Muscle of arm (tissue), 14 donors: ENCODE results near the gene RFX5. TPM values are rescaled to one million over a fixed set of nuclear protein-coding genes. Genes with fewer than 3 reads are reported as not detected.
"Not testable (repeated sequence)": the region's sequence is repeated elsewhere in the genome, so short reads cannot be mapped to it uniquely, and the experiment has no call there.

Source experiments
- DNase-seq: peaks from one replicate; pipeline ENCODE4 v3.0.0-alpha.2; 2013
- long read RNA-seq, 11 donors: transcript quantifications; one replicate each; lab custom pipeline, GENCODE V29; 2026
- polyA plus RNA-seq, 12 donors: library from polyadenylated mRNA; unstranded; fragments of 120-200 nt; gene quantifications; one replicate each; pipeline ENCODE4 v1.2.1, GENCODE V29; 2013; ENCODE audit not compliant: insufficient read length in 12 of 12

Gene RFX5
- polyA plus RNA-seq, result 10 to 100 TPM in 11 of 12 donors, not detected in 1; 19.0 to 33.3 (median 23.9) TPM
- long read RNA-seq, donor 1, partial matches to known transcripts, result 0 of 3 reads
- long read RNA-seq, donor 1, other reads (novel, unspliced or antisense), result 0 of 3 reads
- long read RNA-seq, donor 2, partial matches to known transcripts, result 0 of 4 reads
- long read RNA-seq, donor 2, other reads (novel, unspliced or antisense), result 0 of 4 reads
- long read RNA-seq, donor 3, partial matches to known transcripts, result 0 of 3 reads
- long read RNA-seq, donor 3, other reads (novel, unspliced or antisense), result 0 of 3 reads
- long read RNA-seq, donor 4, partial matches to known transcripts, result 0 of 2 reads
- long read RNA-seq, donor 4, other reads (novel, unspliced or antisense), result 0 of 2 reads
- long read RNA-seq, donor 5, partial matches to known transcripts, result 8 of 11 reads
- long read RNA-seq, donor 5, other reads (novel, unspliced or antisense), result 0 of 11 reads
- long read RNA-seq, donor 6, result 0 reads
- long read RNA-seq, donor 7, partial matches to known transcripts, result 0 of 2 reads
- long read RNA-seq, donor 7, other reads (novel, unspliced or antisense), result 0 of 2 reads
- long read RNA-seq, donor 8, partial matches to known transcripts, result 0 of 3 reads
- long read RNA-seq, donor 8, other reads (novel, unspliced or antisense), result 0 of 3 reads
- long read RNA-seq, donor 9, partial matches to known transcripts, result 0 of 2 reads
- long read RNA-seq, donor 9, other reads (novel, unspliced or antisense), result 0 of 2 reads
- long read RNA-seq, donor 10, partial matches to known transcripts, result 5 of 5 reads
- long read RNA-seq, donor 10, other reads (novel, unspliced or antisense), result 0 of 5 reads
- long read RNA-seq, donor 11, partial matches to known transcripts, result 0 of 2 reads
- long read RNA-seq, donor 11, other reads (novel, unspliced or antisense), result 0 of 2 reads

DNA sequence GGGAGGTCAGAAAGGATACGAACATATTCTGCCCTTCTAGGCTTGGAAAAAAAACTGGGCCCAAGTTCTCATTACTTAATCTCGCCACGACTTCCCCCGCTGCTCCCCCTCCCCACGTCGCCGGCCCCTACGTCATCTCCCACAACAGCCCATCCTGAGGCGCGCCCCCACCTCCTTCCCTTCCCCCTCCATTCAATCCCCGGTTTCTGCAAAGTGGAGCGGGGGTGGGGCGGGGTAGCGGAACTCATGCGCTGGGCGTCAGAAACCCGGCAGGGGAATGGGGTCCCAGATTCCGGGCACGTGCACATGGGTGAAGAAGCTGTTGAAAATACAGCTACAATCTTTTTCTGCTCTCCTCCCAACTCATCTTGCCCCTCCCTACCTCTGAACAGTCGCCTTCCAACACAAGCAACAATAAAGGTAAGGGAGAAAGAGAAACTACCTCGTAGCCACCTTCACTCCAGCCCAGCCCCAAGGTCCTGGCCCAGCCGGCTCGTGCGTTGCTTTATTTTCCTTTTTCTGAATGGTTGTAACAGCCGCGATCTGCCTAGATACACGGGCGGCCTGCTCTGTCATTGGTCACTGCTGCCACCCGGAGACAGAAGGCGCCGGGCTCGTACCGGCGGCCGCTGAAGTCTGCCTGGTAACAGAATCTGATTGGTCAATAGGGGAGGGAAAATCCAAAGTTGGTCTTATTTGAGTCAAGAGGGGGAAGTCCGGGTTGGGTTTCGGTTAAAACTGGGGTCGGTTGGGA is at the start of gene RFX5:
Gene RFX5, minus strand, starts transcription at position 484 of the 754 bp plus-strand sequence. CDS start 932 bp downstream, outside the sequence.
- DNase-seq, result peak; percentile 96

DNA sequence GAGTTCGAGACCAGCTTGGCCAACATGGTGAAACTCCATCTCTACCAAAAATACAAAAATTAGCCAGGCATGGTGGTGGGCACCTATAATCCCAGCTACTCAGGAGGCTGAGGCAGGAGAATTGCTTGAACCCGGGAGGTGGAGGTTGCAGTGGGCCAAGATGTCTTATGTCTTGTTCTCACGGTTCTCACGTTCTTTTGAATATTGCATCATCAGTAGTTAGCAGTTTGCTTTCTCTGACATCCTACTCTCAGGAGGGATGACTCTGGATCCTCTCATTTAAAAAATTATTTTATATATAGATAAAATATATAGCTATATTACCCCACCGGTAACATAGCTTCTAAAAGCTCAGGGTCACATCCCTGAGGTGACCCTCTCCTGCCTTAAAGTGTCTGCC is 49.2 kb upstream of the RFX5 start:
- DNase-seq, result not testable (repeated sequence)

DNA sequence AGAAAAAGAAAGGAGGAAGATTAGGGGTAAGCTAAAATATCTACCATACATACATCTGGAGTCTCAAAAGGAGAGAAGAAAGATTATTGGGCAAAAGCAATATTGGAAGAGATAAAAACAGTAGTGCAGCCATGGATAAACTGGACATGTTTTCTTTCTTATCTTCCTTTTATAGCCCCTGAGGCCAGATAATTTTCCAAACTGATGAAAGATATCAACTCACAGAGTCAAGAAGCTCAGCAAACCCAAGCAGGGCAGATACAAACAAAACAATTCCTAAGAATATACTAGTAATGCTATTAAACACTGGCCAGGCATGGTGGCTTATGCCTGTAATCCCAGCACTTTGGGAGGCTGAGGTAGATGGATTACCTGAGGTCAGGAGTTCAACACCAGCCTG is 46.5 kb upstream of the RFX5 start:
- no peak for DNase-seq

DNA sequence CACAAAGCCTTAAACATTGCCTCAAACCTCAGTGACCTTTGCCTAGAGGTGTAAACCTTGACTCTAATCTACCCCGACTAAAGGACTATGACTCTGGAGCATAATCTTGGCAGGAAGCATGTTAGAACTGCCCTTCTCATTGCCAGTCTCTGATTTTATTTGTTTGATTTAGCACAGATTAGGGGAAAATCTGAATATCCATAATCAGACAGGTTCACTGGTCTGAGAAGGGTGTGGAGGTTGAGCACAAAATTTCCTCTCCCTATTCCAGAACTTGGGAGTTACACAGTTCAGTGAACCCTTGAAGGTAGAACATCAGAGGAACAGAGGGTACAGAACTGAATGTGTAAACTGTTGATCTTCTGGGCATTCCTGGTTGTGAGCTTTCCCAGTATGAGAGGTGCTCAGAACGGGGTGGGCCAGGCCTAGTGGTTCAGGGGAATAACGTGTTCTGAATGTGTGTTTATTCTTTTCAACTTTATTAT is 44.1 kb upstream of the RFX5 start:
- no peak for DNase-seq

DNA sequence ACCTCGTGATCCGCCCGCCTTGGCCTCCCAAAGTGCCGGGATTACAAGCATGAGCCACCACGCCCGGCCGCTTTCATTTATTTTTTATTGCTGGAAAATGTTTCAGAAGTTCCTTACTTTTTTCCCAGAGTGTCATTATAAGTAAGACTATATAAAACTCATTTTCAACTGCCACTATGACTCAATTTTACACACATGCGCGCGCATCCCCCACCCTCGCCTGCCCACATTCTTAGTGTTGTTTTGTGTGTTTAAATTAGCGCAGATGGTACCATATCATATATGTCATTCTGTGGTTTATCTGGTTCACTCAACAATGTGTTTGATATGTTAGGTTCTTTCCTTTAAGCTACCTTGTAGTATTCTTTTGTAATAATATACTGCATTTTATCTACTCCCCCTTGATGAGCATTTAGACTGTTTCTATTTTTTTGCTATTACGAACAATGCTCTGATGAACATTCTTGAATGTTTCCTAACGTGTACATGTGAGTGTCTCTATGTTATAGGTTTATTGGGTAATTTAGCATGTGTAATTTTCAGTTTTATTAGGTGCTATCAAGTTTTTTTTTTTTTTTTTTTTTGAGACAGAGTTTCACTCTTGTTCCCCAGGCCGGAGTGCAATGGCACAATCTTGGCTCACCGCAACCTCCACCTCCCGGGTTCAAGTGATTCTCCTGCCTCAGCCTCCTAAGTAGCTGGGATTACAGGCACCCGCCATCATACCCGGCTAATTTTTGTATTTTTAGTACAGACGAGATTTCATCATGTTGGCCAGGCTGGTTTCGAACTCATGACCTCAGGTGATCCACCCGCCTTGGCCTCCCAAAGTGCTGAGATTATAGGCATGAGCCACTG is 43.4 kb upstream of the RFX5 start:
- DNase-seq, result not testable (repeated sequence)

DNA sequence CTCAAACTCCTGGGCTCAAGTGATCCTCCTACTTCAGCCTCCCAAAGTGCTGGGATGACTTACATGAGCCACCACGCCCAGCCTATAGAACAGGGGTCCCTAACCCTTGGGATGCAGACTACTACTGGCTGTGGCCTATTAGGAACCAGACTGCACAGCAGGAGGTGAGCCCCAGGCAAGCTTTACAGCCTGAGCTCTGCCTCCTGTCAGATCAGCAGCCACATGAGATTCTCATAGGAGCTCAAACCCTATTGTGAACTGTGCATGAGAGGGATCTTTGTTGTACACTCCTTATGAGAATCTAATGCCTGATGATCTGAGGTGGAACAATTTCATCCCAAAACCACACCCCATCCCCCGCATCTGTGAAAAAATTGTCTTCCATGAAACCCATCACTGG is 39.0 kb upstream of the RFX5 start:
- DNase-seq, result no peak

DNA sequence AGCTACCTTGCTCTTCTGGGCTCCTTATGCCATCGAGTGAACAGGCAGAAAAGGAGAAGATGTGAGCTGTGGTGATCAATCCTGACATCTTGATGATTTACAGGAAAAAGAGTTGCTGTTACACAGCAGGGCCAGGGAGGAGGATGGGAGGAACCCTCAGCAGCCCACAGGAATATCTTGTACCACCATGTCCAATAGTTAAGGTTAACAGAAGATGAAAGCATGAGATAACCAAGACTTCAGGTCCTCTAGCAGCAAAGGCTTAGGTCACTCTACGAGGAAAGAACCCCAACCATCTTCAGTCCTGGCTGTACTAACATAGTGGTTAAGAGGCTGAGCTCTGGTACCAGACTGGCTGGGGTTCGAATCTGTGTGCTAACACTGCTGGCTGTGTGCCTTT is 37.5 kb upstream of the RFX5 start:
- no peak for DNase-seq

DNA sequence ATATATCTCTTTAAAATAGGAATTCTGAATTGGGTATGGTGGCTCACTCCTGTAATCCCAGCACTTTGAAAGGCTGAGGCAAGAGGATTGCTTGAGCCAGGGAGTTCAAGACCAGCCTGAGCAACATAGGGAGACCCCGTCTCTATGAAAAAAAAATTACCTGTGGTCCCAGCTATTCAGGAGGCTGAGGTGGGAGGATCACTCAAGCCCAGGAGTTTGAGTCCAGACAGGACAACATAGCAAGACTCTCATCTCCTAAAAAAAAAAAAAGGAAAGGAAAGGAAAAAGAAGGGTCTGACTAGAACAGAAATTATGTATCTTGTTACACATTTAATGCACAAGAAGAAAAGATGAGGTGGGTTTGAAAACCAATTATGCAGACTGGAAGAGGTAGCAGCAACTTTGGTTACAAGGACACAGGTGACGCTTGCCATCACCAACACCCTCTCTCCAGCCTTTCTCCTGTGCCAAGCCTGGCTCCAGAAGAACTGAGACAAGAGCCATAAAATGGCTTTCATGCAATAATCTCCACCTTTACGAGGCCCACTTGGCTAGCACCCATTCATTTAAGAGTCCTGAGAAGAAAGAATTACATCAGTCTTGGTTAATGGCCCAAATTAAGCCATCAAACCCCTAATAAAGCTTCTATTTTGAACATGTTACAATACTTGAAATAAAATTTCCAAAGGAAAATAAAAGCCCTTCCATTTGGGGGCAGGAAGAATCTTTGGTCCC is 30.3 kb upstream of the RFX5 start:
- no peak for DNase-seq

DNA sequence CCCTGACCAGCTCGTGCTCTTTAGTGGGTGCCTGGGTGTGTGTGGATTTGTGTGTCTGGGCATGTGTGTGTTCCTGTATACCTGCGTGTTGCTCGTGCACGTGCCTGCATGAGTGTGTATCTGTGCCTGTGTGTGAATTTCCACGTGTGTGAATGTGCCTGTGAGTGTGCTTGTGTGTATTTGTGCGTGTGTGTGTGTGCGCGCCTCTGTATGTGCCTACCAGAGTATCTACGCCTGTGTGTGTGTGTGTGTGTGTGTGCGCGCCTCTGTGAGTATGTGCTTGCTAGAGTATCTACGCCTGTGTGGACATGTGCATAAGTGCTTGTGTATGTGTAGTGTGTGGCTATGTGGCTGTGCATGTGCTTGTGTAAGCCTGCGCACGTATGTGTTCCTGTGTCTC is 26.1 kb upstream of the RFX5 start:
- no peak for DNase-seq

DNA sequence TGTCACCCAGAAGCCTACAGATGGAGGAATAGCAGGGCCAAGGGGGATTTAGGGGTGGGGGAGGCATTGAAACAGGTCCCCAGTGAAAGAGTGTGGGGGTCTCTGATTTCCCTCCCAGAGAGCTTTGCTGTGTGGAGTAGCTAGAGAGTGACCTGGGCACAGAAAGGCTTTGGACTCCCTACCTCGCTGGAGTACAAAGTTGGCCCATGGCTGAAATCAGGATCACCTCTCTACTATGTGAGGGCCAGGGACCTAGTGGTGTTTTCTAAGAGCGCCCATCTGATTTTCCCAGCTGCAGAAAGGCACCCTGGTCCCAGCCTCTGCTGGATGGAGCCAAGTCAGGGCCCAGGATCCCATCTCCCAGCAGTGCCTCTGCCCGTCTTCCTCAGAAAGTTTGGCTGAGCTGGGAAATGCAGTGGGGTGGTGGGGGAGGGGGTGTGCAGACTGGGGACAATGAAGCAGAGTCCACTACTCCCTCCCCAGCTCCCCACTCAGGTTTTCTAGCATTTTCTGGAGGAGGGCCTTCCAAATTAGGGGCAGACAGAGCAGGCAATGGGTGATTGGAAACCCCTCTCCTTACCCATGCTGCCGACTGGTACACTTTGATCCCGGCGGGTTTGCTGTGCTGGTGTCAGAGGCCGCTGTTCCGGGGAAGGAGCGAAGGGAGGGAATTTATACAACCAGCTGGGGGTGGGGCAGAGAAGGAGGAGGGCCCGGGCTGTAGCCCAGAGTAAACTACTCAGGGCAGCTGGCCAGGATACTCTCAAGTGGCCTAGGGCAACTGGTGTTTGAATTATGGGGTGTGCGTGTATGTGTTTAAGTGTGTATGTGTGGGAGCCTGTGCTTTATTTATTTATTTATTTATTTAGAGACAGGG is 25.2 kb upstream of the RFX5 start, which contains the start of gene SELENBP1:
Gene SELENBP1, minus strand, starts transcription at position 648 of the 877 bp plus-strand sequence. Its CDS starts 64 bp downstream, at position 584.
- DNase-seq, result peak; percentile 71

DNA sequence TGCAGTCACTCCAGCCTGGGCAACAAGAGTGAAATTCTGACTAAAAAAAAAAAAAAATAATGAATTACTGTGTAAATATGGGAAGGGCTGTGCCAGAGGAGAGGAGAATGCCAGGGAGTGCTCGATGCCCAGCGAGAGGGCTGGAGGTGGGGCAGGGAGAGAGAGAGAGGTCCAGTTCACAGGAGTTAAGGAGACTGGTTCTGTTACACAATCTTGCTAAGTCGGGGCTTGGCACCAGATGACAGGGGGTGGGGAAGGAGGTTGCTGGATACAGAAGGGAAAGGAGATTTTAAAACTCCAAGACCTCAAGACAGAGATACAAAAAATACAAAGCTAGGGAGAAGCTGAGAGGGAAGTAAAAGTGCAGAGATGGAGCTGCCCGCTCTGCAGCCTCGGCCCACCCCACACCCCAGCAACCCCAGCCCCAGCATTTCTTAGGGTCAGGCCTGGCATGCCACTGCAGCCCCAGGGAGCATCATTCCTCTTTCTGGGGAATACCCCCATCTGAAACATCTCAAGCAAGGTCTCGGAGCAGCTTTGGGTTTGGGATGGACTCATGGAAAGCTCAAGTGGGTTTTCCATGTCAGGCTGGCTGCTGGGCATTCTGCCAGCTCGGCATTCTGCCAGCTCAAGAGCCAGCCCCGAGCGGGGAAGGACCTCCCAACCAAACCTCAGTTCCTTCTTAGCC is 24.5 kb upstream of the RFX5 start:
- DNase-seq, result peak; percentile 48

DNA sequence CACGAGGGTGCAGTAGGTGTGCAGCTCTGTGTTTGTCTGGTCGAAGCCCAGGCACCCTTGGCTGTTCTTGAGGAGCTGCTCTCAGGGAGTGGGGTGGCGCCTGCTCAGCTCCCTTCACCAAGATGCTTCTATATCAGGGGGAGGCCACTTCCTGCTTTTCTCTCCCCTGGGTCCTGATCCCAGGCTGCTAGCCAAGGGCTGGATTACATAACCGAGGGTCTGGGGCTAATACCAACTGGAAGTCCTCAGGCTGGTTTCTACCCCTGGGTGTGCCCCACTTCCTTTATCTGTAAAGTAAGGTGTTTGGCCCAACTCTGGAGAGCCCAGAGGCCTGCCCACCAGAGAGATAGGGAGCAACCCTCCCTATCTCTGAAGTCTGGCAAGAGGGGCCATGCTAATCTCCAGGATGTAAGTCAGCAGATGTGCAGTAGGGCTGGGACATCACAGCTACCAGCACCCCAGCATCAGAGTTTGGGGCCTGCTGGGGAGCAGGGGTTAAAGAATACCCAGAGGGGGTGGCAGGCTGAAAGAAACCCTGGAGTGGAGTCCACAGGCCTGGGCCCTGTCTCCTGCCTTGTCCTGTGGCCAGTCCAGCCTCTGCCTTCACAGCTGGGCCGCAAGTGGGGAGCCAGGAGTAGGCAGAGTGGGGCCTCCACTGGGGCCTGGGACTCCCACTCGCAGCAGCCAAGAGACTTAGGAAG is 23.3 kb upstream of the RFX5 start:
- peak; percentile 27 for DNase-seq

DNA sequence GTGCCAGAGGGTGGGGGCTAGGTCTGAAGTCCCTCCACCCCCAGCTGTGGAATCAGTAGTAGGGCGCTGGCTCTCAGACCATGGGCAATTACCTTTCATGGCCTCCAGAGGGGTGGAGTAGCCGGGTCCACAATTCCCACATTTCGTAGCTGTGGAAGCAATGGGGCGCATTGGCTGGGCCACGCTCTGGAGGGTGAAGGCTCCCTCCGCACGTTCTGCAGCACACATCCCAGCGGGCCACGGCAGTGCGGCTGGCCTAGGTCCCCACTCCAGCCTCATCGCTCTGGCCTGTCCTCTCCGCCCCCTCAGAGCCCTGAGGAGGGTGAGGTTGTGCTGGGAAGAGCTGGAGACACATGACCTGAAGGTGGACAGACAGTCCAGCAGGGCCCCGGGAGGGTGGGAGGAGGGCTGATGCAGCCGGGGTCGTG is 22.6 kb upstream of the RFX5 start:
- no peak for DNase-seq

DNA sequence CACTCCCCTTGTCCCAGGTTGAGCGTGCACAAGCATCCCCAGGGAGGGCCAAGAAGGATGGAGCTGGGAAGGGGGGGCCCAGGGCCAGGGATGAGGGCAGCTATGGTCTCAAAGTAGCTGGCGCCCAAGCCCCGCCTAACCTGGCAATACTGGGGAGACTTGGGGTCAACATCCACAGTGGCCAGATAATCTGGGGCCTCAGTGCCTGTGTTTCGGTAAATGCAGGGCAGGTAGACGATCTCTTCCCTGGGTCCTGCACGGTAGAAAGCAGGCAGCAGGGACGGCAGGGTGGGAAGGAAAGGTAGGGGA is 22.2 kb upstream of the RFX5 start:
- no peak for DNase-seq

DNA sequence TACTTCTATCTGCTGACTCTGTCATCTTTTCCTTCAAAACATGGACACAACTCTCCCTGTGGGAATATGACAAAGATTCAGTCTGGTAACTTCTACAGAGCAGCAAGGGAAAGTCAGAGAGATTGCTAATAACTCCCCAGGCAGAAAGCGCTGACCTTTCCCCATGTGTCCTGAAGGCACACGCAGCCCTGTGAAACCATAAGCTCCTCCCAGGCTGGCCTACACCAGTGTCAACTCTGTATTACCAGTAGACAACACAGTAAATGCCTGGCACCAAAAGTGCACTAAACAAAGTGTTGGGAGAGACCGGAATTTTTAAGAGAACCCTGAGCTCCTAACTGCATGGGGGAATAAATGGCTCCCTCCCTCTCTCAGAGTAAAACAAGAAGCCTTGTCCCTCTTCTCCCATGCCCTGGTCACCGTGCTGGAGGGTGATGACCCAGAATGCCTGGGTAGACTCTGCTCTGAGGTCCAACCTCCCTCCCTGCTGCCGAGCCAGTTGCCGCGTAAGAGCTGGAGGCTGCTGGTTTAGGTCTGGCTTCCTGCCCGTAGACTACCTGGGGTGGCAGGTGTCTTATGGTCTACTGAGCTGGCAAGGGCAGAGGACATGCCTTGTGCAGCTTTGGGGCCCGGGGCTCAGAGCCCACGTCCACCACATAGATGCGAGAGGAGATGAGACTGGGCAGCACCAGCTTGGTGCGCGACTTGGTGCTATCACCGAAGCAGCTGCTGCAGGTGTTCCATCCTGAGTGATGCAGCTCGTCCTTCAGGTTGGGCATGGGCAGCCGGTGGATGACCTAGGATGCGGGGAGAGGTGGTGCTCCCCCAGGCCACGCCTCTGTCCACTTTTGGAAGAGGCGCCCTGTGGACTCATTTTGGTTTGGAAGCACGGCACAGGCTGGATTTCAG is 21.6 kb upstream of the RFX5 start:
- DNase-seq, result no peak

DNA sequence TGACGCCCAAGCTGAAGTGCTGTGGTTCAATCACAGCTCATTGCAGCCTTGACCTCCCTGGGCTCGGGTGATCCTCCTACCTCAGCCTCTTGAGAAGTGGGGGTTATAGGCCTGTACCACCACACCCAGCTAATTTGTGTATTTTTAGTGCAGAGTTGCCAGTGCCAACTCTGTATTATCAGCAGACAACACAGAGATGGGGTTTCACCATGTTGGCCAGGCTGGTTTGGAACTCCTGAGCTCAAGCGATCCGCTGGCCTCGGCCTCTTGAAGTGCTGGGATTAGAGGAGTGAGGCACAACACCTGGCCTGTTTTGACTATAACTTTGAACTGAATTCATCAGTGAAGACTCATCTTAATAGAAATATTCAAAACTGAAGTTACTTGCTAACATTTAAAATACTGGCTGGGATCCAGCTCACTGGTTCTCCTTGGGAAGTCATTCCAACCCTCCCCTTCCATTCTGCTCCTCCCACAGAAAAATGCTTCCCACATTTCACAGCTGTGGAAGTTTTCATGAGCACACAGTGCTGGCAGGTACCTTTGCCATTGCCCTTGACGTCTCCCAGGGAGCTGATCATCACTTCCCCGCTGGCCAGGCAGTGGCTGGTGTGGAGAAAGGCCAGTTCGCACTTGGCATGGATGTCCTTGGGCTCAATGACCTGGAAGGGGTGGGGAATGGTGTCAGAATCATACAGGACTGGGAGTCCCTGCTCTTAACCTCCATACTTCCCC is 20.8 kb upstream of the RFX5 start:
- DNase-seq, result no peak
